Fibroblast of lung (primary cell): ENCODE results near the gene MTCH1. TPM values are rescaled to one million over a fixed set of nuclear protein-coding genes. Genes with fewer than 3 reads are reported as not detected.

Experiments used
- DNase-seq, 2 donors: peaks; one replicate each; pipeline versions ENCODE4 v3.0.0 to v3.0.0-alpha.2; 2010; ENCODE audit warnings: low read depth in 2 of 2
- H2AFZ ChIP-seq: 2 replicates; pipeline ENCODE4 v1.5.1; 2012; ENCODE audit warnings: low read length, control low read depth, inconsistent platforms
- H3K27ac ChIP-seq: 2 replicates; pipeline ENCODE4 v1.5.1; 2011; ENCODE audit warnings: low read length, control low read depth; ENCODE audit not compliant: insufficient read depth
- H3K27me3 ChIP-seq: 2 replicates; pipeline ENCODE4 v1.5.1; 2011; ENCODE audit warnings: mild to moderate bottlenecking, low read length; ENCODE audit not compliant: control insufficient read depth, insufficient read depth
- H3K36me3 ChIP-seq: 2 replicates; pipeline ENCODE4 v1.5.1; 2011; ENCODE audit warnings: low read length; ENCODE audit not compliant: control insufficient read depth, insufficient read depth
- H3K4me1 ChIP-seq: 2 replicates; pipeline ENCODE4 v1.5.1; 2011; ENCODE audit warnings: low read length; ENCODE audit not compliant: control insufficient read depth, insufficient read depth; ENCODE audit errors: extremely low read depth
- H3K4me2 ChIP-seq: 2 replicates; pipeline ENCODE4 v1.5.1; 2011; ENCODE audit warnings: low read length, control low read depth; ENCODE audit not compliant: insufficient read depth; ENCODE audit errors: extremely low read depth
- H3K4me3 ChIP-seq, 4 experiments: fragments of 200-600 bp in 1 of 4; sonication (generic) in 1 of 4; replicated peaks in 1 of 4; 2 replicates each; pipeline ENCODE4 v1.5.1; 2011 to 2016; ENCODE audit warnings: low read length in 4 of 4, low read depth in 3 of 4, mild to moderate bottlenecking in 3 of 4, control low read depth in 2 of 4, inconsistent platforms in 1 of 4, mixed read lengths in 1 of 4; ENCODE audit not compliant: insufficient read depth in 1 of 4; ENCODE audit errors: control extremely low read depth in 1 of 4
- H3K79me2 ChIP-seq: 2 replicates; pipeline ENCODE4 v1.5.1; 2012; ENCODE audit warnings: mild to moderate bottlenecking, low read length, inconsistent platforms; ENCODE audit not compliant: control insufficient read depth, insufficient read depth
- H3K9ac ChIP-seq: 2 replicates; pipeline ENCODE4 v1.5.1; 2011; ENCODE audit warnings: mild to moderate bottlenecking, low read length, control low read depth; ENCODE audit not compliant: insufficient read depth
- H3K9me3 ChIP-seq: 2 replicates; pipeline ENCODE4 v1.5.1; 2012; ENCODE audit warnings: low read depth, low read length; ENCODE audit not compliant: control insufficient read depth, insufficient read depth
- H4K20me1 ChIP-seq: 2 replicates; pipeline ENCODE4 v1.5.1; 2011; ENCODE audit warnings: low read length; ENCODE audit not compliant: control insufficient read depth, insufficient read depth; ENCODE audit errors: extremely low read depth
- CTCF ChIP-seq, 2 donors: IDR thresholded peaks in 1 of 2; conservative IDR thresholded peaks in 1 of 2; 1 replicate in 1 of 2; 2 replicates in 1 of 2; pipeline ENCODE4 v1.5.1; 2011 to 2012; ENCODE audit warnings: low read length in 2 of 2, control low read depth in 1 of 2, inconsistent platforms in 1 of 2, low read depth in 1 of 2, mild to moderate bottlenecking in 1 of 2
- EZH2 ChIP-seq: IDR thresholded peaks from 2 replicates; pipeline ENCODE4 v1.5.1; 2012; ENCODE audit warnings: low read length, control low read depth, mild to moderate bottlenecking; ENCODE audit errors: missing control alignments
- polyA plus RNA-seq, 2 donors: library from polyadenylated mRNA; depleted of rRNA in 1 of 2; stranded (reverse) in 1 of 2; unstranded in 1 of 2; fragments of >200 nt; gene quantifications; 2 replicates each; pipeline ENCODE4 v1.2.1, GENCODE V29; 2011 to 2012; ENCODE audit warnings: missing spikeins in 1 of 2
- total RNA-seq: library from RNA; depleted of rRNA; stranded (reverse); fragments of >200 nt; gene quantifications from 2 replicates; pipeline ENCODE4 v1.2.1, GENCODE V29; 2014

The MTCH1 gene
- total and polyA plus RNA-seq, 2 donors (not counting 1 experiment from before 2014, with no cell fraction given): 131 to 222 TPM

GRCh38 chr6:36971921-36972673 lies 13.9 kb downstream of the MTCH1 start:
- no peaks in the 10 kb centered on the region for H4K20me1 ChIP-seq
- no peaks in the 10 kb centered on the region for H3K4me1 ChIP-seq
- H3K79me2 ChIP-seq: no peaks in the 10 kb centered on the region
- H3K27ac ChIP-seq: no peak overlapping the region
- H3K9me3 ChIP-seq: no peaks in the 10 kb centered on the region
- no peak overlapping the region for H3K4me2 ChIP-seq
- DNase-seq: no peak
- no peak for TF ChIP-seq CTCF (conservative IDR thresholded peaks at IDR 0.05 in 1 of 2, IDR thresholded peaks at IDR 0.05 in 1 of 2; ENCODE audit: low read depth in 1 of 2, low read length in 2 of 2)
- TF ChIP-seq EZH2: no peak
- no peak overlapping the region for H3K4me3 ChIP-seq
- no peak overlapping the region for H3K9ac ChIP-seq
- H3K27me3 ChIP-seq: no peaks in the 10 kb centered on the region
- no peak overlapping the region for H2AFZ ChIP-seq
- peaks cover 52% of the 10 kb centered on the region for H3K36me3 ChIP-seq

- Histone ChIP-seq H3K4me2 (no peak overlapping the region), H3K36me3 (peaks cover 47% of the 10 kb centered on the region), H3K27me3 (no peaks in the 10 kb centered on the region), H3K4me3 (no peak overlapping the region), H3K4me1 (no peaks in the 10 kb centered on the region), H4K20me1 (no peaks in the 10 kb centered on the region), H3K9me3 (no peaks in the 10 kb centered on the region), H2AFZ (no peak overlapping the region), H3K79me2 (no peaks in the 10 kb centered on the region), H3K9ac (no peak overlapping the region), H3K27ac (no peak overlapping the region)
- no peak for DNase-seq
- TF ChIP-seq EZH2 (no peak), CTCF (conservative IDR thresholded peaks at IDR 0.05 in 1 of 2, IDR thresholded peaks at IDR 0.05 in 1 of 2; ENCODE audit: low read depth in 1 of 2, low read length in 2 of 2) (no peak)
These were observed 14.8 kb downstream of the MTCH1 start for GRCh38 chr6:36970892-36971842.
